ENCODE measurements around the gene ASXL3.

GRCh38 chr18:33644494-33644893 is 66.5 kb downstream of the ASXL3 start:
- TF ChIP-seq, protein P1, sequence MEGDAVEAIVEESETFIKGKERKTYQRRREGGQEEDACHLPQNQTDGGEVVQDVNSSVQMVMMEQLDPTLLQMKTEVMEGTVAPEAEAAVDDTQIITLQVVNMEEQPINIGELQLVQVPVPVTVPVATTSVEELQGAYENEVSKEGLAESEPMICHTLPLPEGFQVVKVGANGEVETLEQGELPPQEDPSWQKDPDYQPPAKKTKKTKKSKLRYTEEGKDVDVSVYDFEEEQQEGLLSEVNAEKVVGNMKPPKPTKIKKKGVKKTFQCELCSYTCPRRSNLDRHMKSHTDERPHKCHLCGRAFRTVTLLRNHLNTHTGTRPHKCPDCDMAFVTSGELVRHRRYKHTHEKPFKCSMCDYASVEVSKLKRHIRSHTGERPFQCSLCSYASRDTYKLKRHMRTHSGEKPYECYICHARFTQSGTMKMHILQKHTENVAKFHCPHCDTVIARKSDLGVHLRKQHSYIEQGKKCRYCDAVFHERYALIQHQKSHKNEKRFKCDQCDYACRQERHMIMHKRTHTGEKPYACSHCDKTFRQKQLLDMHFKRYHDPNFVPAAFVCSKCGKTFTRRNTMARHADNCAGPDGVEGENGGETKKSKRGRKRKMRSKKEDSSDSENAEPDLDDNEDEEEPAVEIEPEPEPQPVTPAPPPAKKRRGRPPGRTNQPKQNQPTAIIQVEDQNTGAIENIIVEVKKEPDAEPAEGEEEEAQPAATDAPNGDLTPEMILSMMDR (IDR thresholded peaks at IDR 0.05) = no peak
- TF ChIP-seq POLR2A (IDR thresholded peaks at IDR 0.05) (no peak), EP300 (IDR thresholded peaks at IDR 0.05) (no peak)

Measured in gastroesophageal sphincter (tissue), 3 donors.